GM12878 (cell line): ENCODE results near the gene TM7SF2. TPM values are rescaled to one million over a fixed set of nuclear protein-coding genes. Genes with fewer than 3 reads are reported as not detected.
A peak's percentile ranks its signal among the peaks of the same experiment; 100 is the strongest.

ENCODE experiments used
- ATF7 ChIP-seq: fragments of 450-650 bp; IDR thresholded peaks from 2 replicates; pipeline ENCODE4 v1.6.1; 2016; ENCODE audit warnings: low read depth, mild to moderate bottlenecking
- CEBPB ChIP-seq, 2 experiments: fragments of 150-350 bp in 1 of 2; IDR thresholded peaks; 2 replicates each; pipeline ENCODE4 v1.6.1; 2012 to 2014; ENCODE audit warnings: low read depth in 2 of 2, low read length in 2 of 2, borderline replicate concordance in 1 of 2, inconsistent platforms in 1 of 2
- FOS ChIP-seq: IDR thresholded peaks from 3 replicates; pipeline ENCODE4 v1.6.1; 2011; ENCODE audit warnings: borderline replicate concordance; ENCODE audit not compliant: insufficient read length; ENCODE audit errors: extremely low read depth
- HDGF ChIP-seq: fragments of 450-650 bp; IDR thresholded peaks from 2 replicates; pipeline ENCODE4 v1.6.1; 2016; ENCODE audit warnings: antibody characterized with exemption
- TCF7 ChIP-seq: IDR thresholded peaks from 2 replicates; pipeline ENCODE4 v1.6.1; 2014; ENCODE audit warnings: antibody characterized with exemption, borderline replicate concordance
- polyA plus RNA-seq, 11 experiments: library from polyadenylated mRNA; depleted of rRNA in 4 of 11; unstranded in 6 of 11; stranded (reverse) in 5 of 11; fragments of >200 nt; fragmentation: Nextera tagmentation in 4 of 11; fragmentation: Illumina TruSeq in 1 of 11; extraction: Ambion mirVana in 4 of 11; extraction: Trizol in 1 of 11; gene quantifications; 1 replicate in 1 of 11; 2 replicates in 10 of 11; pipeline versions ENCODE4 v1.2.1 to v1.2.3, GENCODE V29; 2011 to 2016; ENCODE audit warnings: inconsistent platforms in 2 of 11, missing spikeins in 2 of 11, low read depth in 1 of 11
- total RNA-seq, 4 experiments: library from RNA; depleted of rRNA in 3 of 4; stranded (reverse); fragments of >200 nt in 3 of 4; fragmentation: Illumina TruSeq in 1 of 4; extraction: Trizol in 1 of 4; gene quantifications; 2 replicates each; pipeline versions ENCODE4 v1.2.1 to v1.2.3, GENCODE V29; 2013 to 2021
- TF ChIP-seq, protein P1 (sequence below): fragments of 150-350 bp; IDR thresholded peaks from 2 replicates; pipeline ENCODE4 v1.6.1; 2016; ENCODE audit warnings: low read depth, low read length
- TF ChIP-seq, protein P2 (sequence below): IDR thresholded peaks from 2 replicates; pipeline ENCODE4 v1.6.1; 2011; ENCODE audit warnings: borderline replicate concordance, low read depth, mild to moderate bottlenecking, moderate library complexity, mixed read lengths, low read length; ENCODE audit not compliant: insufficient read depth; ENCODE audit errors: extremely low read length

TM7SF2 gene
- total and polyA plus RNA-seq, 10 of the 15 experiments (the other 5 are each of a cell fraction or from before 2014, with no cell fraction given): 0.52 to 57.7 (median 20.7) TPM

DNA sequence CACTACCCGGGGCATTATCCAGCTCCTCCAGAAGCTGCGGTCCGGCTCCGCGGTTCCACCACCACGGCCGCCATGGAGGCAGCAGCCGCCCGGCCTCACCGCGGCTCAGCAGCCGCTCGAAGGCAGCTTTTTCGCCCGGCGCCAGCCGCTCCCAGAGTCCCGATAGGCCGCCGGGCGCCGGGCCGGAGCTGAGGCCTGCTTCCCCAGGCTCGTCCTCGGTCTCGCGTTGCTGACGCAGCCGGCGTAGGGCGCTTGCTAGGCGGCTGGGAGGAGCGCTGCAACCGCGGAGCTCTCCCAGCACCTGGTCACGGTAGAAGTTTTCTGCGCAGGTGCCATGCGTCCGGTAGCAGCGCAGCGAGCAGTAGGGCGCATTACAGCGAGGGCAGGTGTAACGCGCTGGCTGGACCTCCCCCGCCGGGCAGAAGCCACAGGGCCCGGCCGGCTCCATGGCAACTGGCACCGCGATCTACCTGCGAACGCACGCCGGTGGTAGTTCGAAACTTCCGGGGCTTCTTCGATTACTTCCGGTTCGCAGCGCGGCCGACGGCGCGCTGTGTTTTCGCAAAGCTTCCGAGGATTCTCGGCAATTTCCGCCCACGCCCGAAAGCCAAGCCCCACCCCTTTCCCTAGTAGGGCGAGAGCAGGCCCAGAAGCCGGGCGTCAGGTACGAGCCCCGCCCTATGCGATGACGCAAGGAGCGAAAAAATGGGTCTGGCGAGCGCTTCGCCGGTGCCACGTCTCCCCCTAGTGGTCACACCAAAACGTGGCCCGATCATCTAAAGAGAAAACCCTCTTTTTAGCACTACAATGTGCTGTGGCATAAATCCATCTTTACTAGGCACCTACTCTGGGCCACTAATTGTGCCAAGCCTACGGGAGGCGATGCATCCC, 5.8 kb downstream of the TM7SF2 start, which contains the start of gene ZNHIT2 (continued):
- TF ChIP-seq, protein P1, sequence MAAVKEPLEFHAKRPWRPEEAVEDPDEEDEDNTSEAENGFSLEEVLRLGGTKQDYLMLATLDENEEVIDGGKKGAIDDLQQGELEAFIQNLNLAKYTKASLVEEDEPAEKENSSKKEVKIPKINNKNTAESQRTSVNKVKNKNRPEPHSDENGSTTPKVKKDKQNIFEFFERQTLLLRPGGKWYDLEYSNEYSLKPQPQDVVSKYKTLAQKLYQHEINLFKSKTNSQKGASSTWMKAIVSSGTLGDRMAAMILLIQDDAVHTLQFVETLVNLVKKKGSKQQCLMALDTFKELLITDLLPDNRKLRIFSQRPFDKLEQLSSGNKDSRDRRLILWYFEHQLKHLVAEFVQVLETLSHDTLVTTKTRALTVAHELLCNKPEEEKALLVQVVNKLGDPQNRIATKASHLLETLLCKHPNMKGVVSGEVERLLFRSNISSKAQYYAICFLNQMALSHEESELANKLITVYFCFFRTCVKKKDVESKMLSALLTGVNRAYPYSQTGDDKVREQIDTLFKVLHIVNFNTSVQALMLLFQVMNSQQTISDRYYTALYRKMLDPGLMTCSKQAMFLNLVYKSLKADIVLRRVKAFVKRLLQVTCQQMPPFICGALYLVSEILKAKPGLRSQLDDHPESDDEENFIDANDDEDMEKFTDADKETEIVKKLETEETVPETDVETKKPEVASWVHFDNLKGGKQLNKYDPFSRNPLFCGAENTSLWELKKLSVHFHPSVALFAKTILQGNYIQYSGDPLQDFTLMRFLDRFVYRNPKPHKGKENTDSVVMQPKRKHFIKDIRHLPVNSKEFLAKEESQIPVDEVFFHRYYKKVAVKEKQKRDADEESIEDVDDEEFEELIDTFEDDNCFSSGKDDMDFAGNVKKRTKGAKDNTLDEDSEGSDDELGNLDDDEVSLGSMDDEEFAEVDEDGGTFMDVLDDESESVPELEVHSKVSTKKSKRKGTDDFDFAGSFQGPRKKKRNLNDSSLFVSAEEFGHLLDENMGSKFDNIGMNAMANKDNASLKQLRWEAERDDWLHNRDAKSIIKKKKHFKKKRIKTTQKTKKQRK: no peak
- TF ChIP-seq ATF7 (peak; percentile 93), HDGF (peak; percentile 73; the same call in 1 of the 2 replicates), CEBPB (IDR thresholded peaks at IDR 0.05; ENCODE audit: borderline replicate concordance in 1 of 2, low read depth in 2 of 2, low read length in 2 of 2) (peak in 1 of 2 experiments; percentile 65; a peak in 2 of 4 replicates), TCF7 (no peak), FOS (no peak)
- TF ChIP-seq, protein P2, sequence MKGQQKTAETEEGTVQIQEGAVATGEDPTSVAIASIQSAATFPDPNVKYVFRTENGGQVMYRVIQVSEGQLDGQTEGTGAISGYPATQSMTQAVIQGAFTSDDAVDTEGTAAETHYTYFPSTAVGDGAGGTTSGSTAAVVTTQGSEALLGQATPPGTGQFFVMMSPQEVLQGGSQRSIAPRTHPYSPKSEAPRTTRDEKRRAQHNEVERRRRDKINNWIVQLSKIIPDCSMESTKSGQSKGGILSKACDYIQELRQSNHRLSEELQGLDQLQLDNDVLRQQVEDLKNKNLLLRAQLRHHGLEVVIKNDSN: no peak
